Kidney (tissue), 14 donors: ENCODE data around the gene PCDHGA7. TPM values are rescaled to one million over a fixed set of nuclear protein-coding genes. Genes with fewer than 3 reads are reported as not detected.
"Not testable (repeated sequence)": the region's sequence is repeated elsewhere in the genome, so short reads cannot be mapped to it uniquely, and the experiment has no call there.

ENCODE experiments used
- DNase-seq, 5 donors: peaks; one replicate each; pipeline ENCODE4 v3.0.0-alpha.2; 2013 to 2020
- FAIRE-seq: peaks from 2 replicates; lab custom pipeline; 2012; peaks lifted over from hg19 to GRCh38; lab: Jason Lieb, UNC
- H3K27ac ChIP-seq, 2 donors: one replicate each; pipeline ENCODE4 v1.7.0; 2013; ENCODE audit warnings: low read depth in 2 of 2, low read length in 2 of 2, inconsistent platforms in 1 of 2
- H3K27me3 ChIP-seq: one replicate; pipeline ENCODE4 v1.7.1; 2013; ENCODE audit warnings: low read length, inconsistent platforms; ENCODE audit not compliant: control insufficient read depth, insufficient read depth
- H3K36me3 ChIP-seq, 3 donors: one replicate each; pipeline versions ENCODE4 v1.7.0 to v1.7.1; 2013; ENCODE audit warnings: low read length in 3 of 3, control low read depth in 1 of 3, inconsistent platforms in 1 of 3; ENCODE audit not compliant: insufficient read depth in 3 of 3, control insufficient read depth in 2 of 3
- H3K4me1 ChIP-seq, 3 donors: one replicate each; pipeline versions ENCODE4 v1.7.0 to v1.7.1; 2013; ENCODE audit warnings: low read length in 3 of 3, inconsistent platforms in 1 of 3, low read depth in 1 of 3; ENCODE audit not compliant: control insufficient read depth in 2 of 3, insufficient read depth in 2 of 3
- H3K4me3 ChIP-seq, 3 donors: one replicate each; pipeline versions ENCODE4 v1.7.0 to v1.8.1; 2013; ENCODE audit warnings: low read length in 3 of 3, control low read depth in 1 of 3, inconsistent platforms in 1 of 3
- H3K9ac ChIP-seq, 3 donors: one replicate each; pipeline versions ENCODE4 v1.7.0 to v1.7.1; 2013; ENCODE audit warnings: low read length in 3 of 3, control low read depth in 1 of 3, inconsistent platforms in 1 of 3
- H3K9me3 ChIP-seq, 3 donors: one replicate each; pipeline versions ENCODE4 v1.7.0 to v1.7.1; 2013; ENCODE audit warnings: low read length in 3 of 3, control low read depth in 1 of 3, inconsistent platforms in 1 of 3; ENCODE audit not compliant: control insufficient read depth in 2 of 3, insufficient read depth in 1 of 3
- CTCF ChIP-seq: IDR thresholded peaks from 3 replicates; pipeline ENCODE4 v1.5.1; 2012; ENCODE audit warnings: mild to moderate bottlenecking, moderate library complexity, borderline replicate concordance; ENCODE audit not compliant: insufficient read depth; ENCODE audit errors: extremely low read depth
- intact Hi-C: fragments of 100-400 bp; cut with DNase I; formaldehyde crosslinking; loops from one replicate; pipeline ENCODE4 v1.11.1; 2022
- polyA plus RNA-seq: library from polyadenylated mRNA; stranded (reverse); fragments of 350-450 nt; fragmentation: Illumina TruSeq; extraction: RNeasy Lipid Tissue Mini Kit (QIAGEN cat#74804); gene quantifications from one replicate; pipeline ENCODE4 v1.2.3, GENCODE V29; 2014; ENCODE audit warnings: low read depth, low replicate concordance; ENCODE audit not compliant: insufficient read depth
- total RNA-seq: library from RNA; stranded (reverse); fragmentation: NEBNext Ultra II Directional; extraction: Animal tissue kit (Norgen Biotek cat#: 25700); gene quantifications from one replicate; pipeline ENCODE4 v1.2.1, GENCODE V29; 2021
- donor health status: control.
- donor health status: control.
- donor health status: control.
- donor health status: control.
- donor health status: control.
- donor health status: DM: yes; HTN: yes; CAD: no.
- donor health status: Normal renal cell carcinoma (clear cell type).

Gene PCDHGA7
- total and polyA plus RNA-seq, 2 donors from 2014 or later, result 0.49 to 4.1 TPM

GRCh38 chr5:141387557-141388311, 5.2 kb downstream of the PCDHGA7 start, which contains the start of gene PCDHGB4:
TSS of gene PCDHGB4 (plus strand) at chr5:141387698. CDS start at chr5:141387885, 187 bp downstream.
- TF ChIP-seq CTCF, result peak; percentile 28
- H3K4me1 ChIP-seq, FAIRE-seq, H3K27me3 ChIP-seq, H3K27ac ChIP-seq, H3K36me3 ChIP-seq, intact Hi-C loops, H3K9ac ChIP-seq: not testable (repeated sequence)
- DNase-seq, result peak in 3 of 5 donors; percentile 29 to 48 (median 33)
- Histone ChIP-seq H3K9me3 (peaks cover 4 to 85% (median 19%) of the 10 kb centered on the region in 3 donors), H3K4me3 (peak within 1 kb of the TSS in 2 of 3 donors; percentile 23 to 25)

- intact Hi-C loops, result no loop called here
- DNase-seq (no peak), FAIRE-seq (no peak)
- Histone ChIP-seq H3K36me3 (no peaks in the 10 kb centered on the region), H3K27me3 (no peaks in the 10 kb centered on the region), H3K4me1 (no peaks in the 10 kb centered on the region), H3K9me3 (peaks cover 4 to 84% (median 19%) of the 10 kb centered on the region in 3 donors), H3K9ac (no peak overlapping the region), H3K27ac (no peak overlapping the region), H3K4me3 (peak overlapping the region in 2 of 3 donors; percentile 23 to 25)
- no peak for TF ChIP-seq CTCF
Observed at GRCh38 chr5:141388661-141389060, 6.1 kb downstream of the PCDHGA7 start.

- Histone ChIP-seq H3K9me3 (peaks cover 6 to 86% (median 19%) of the 10 kb centered on the region in 3 donors), H3K27me3 (no peaks in the 10 kb centered on the region), H3K27ac (no peak overlapping the region), H3K4me1 (no peaks in the 10 kb centered on the region), H3K4me3 (no peak overlapping the region), H3K36me3 (no peaks in the 10 kb centered on the region), H3K9ac (no peak overlapping the region)
- DNase-seq (no peak), FAIRE-seq (no peak)
- intact Hi-C loops, result no loop called here
- TF ChIP-seq CTCF, result no peak
Observed at GRCh38 chr5:141389153-141390042, 6.9 kb downstream of the PCDHGA7 start.
